A673 (cell line): Measurements from ENCODE around the gene TUFM.

Source experiments
- CTCF ChIP-seq: fragments of 300-800, 200-600 bp; sonication (generic); conservative IDR thresholded peaks from 2 replicates; pipeline ENCODE4 v1.5.1; 2017; ENCODE audit warnings: low read depth, mild to moderate bottlenecking, antibody characterized with exemption, low read length, moderate library complexity, mixed read lengths
- EZH2 ChIP-seq: fragments of 200-600 bp; sonication (generic); IDR thresholded peaks from 2 replicates; pipeline ENCODE4 v1.6.1; 2017; ENCODE audit warnings: borderline replicate concordance, low read depth, mild to moderate bottlenecking, mixed read lengths, antibody characterized with exemption, low read length; ENCODE audit not compliant: poor library complexity, severe bottlenecking

DNA sequence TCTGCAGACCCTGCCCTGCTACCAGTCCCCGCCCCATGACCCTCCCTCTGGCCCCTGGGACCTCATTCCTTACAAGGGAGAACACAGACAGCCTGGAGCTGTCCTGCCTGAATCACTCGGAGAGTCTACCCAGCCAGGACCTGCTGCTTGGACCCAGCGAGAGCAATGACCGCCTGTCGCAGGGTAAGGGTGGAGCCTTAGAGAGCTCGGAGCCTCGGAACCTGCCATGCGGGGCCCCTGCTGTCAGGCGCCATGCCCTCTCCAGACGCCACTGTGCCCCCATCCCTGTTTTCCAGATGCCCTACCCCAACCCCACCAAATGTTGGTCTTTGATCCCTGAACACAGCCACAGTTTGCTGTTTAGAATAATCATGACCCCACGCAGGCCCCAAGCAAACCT lies 23.1 kb upstream of the TUFM start:
- TF ChIP-seq CTCF (no peak), EZH2 (no peak)
